LNCaP clone FGC (cell line): Measurements from ENCODE around the gene ROBO1.
A peak's percentile ranks its signal among the peaks of the same experiment; 100 is the strongest.

Source experiments
- DNase-seq: peaks from one replicate; pipeline ENCODE4 v3.0.0-alpha.2; 2011; ENCODE audit warnings: low read depth
- H3K4me3 ChIP-seq: 2 replicates; pipeline ENCODE4 v1.5.1; 2011; ENCODE audit warnings: mild to moderate bottlenecking, low read depth, low read length, control low read depth
- TF ChIP-seq, protein P1 (sequence below): IDR thresholded peaks from 2 replicates; pipeline ENCODE4 v1.5.1; 2012; ENCODE audit warnings: mild to moderate bottlenecking; ENCODE audit not compliant: control insufficient read depth, insufficient read depth; ENCODE audit errors: extremely low read depth

The ROBO1 gene

DNA sequence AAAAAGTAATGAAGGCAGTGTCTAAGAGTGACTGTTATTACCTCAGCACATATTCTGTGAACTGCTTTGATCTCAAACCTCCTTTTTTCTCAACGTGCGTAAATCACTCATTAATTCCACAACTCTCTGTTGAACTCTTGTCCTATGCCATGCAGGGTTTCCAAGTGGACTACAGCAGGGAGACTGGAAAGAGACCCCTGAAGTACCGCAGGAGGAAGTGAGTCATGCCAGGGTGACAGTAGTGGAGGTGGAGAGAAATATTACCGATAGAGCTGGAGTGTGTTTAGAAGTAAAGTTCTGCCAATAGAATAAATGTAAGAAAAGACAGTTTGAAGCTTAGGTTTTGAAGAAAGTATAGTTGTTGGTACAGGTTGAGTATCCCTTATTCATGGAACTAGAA lies 908.9 kb downstream of the ROBO1 start:
- TF ChIP-seq, protein P1, sequence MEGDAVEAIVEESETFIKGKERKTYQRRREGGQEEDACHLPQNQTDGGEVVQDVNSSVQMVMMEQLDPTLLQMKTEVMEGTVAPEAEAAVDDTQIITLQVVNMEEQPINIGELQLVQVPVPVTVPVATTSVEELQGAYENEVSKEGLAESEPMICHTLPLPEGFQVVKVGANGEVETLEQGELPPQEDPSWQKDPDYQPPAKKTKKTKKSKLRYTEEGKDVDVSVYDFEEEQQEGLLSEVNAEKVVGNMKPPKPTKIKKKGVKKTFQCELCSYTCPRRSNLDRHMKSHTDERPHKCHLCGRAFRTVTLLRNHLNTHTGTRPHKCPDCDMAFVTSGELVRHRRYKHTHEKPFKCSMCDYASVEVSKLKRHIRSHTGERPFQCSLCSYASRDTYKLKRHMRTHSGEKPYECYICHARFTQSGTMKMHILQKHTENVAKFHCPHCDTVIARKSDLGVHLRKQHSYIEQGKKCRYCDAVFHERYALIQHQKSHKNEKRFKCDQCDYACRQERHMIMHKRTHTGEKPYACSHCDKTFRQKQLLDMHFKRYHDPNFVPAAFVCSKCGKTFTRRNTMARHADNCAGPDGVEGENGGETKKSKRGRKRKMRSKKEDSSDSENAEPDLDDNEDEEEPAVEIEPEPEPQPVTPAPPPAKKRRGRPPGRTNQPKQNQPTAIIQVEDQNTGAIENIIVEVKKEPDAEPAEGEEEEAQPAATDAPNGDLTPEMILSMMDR: no peak
- no peak overlapping the region for H3K4me3 ChIP-seq
- no peak for DNase-seq

DNA sequence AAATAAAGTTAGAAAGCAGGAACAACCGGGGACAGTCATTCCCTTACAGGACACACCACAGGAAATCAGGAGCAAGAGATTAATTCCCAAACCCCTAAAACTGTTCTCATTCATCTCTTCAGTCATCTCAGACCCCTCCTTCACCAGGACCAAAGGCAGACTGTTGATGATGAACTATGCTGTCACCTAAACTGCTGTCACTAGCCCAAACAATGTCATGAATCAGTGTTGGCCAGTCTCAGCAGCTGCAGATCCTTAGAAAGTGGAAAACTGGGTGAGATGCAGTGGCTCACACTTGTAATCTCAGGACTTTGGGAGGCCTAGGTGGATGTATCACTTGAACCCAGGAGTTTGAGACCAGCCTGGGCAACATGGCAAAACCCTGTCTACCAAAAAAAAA lies 909.6 kb downstream of the ROBO1 start:
- no peak for DNase-seq

DNA sequence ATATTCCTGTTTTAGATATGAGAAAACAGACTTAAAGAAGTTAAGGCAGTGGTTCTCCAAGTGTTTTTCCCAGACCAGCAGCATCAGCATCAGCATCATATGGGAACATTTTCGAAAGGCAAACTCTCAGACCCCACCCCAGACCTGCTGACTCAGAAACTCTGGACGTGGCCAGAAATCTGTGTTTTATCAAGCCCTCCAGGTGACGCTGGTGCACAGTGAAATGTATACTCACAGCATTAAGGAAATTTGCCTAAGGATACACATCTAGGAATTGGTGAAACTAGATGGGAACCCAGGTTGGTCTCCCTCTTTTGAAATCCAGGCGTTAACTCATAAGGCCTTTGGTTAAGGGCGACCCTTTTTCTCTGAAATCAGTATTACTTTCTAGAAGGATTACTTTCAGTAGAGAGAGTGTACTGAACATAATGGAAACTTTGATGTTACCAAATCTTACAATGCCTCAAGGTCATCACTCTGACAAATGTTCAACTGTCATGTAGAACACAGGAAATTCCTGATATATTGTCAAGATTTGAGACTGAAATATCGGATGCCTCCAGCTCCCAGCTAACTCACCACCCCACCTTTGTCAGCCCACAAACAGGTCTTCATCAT lies 910.2 kb downstream of the ROBO1 start:
- no peak overlapping the region for H3K4me3 ChIP-seq
- no peak for DNase-seq
- TF ChIP-seq, protein P1: no peak

More for the DNA sequence above, 909.6 kb downstream of the ROBO1 start:
- no peak overlapping the region for H3K4me3 ChIP-seq
- TF ChIP-seq, protein P1: no peak

DNA sequence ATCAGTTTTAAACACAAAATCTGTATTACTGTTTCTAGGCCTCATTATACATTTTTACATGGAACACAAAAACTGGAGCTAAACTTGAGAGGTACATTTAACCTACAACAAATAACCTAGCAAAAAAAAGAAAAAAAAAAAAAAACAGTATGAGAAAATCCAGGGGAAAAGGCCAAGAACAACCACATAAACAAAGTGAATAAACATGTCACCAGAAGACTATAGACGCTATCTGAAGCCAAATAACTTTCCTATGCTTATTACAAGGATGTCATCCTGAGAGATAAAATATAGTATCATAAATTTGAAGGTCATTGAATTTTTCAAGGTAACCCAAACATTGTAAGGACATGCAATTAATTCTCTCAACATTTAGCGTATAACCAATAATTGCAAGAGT lies 911.6 kb downstream of the ROBO1 start:
- H3K4me3 ChIP-seq: no peak overlapping the region

DNA sequence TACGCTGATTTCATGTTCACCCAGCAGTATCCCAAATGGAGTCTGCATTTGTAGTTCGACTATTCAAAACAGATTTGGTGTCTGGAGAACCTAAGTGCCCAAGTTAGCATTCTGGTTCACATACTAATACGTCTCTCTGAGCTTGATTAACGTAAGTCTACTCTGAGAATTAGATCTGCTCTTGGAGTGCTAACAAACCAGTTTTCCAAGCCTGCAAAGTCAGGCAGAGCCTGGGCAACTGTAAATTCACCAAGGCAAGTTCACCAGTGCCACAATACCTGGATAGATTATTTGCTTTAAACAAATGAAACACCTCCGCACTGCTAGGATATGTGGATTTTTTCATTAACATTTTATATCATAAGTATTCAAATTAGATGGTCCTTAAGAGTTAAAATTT lies 912.6 kb downstream of the ROBO1 start:
- DNase-seq: peak; percentile 34
- TF ChIP-seq, protein P1: no peak
- no peak overlapping the region for H3K4me3 ChIP-seq

More for the DNA sequence above, 911.6 kb downstream of the ROBO1 start:
- DNase-seq: no peak
- TF ChIP-seq, protein P1: no peak

DNA sequence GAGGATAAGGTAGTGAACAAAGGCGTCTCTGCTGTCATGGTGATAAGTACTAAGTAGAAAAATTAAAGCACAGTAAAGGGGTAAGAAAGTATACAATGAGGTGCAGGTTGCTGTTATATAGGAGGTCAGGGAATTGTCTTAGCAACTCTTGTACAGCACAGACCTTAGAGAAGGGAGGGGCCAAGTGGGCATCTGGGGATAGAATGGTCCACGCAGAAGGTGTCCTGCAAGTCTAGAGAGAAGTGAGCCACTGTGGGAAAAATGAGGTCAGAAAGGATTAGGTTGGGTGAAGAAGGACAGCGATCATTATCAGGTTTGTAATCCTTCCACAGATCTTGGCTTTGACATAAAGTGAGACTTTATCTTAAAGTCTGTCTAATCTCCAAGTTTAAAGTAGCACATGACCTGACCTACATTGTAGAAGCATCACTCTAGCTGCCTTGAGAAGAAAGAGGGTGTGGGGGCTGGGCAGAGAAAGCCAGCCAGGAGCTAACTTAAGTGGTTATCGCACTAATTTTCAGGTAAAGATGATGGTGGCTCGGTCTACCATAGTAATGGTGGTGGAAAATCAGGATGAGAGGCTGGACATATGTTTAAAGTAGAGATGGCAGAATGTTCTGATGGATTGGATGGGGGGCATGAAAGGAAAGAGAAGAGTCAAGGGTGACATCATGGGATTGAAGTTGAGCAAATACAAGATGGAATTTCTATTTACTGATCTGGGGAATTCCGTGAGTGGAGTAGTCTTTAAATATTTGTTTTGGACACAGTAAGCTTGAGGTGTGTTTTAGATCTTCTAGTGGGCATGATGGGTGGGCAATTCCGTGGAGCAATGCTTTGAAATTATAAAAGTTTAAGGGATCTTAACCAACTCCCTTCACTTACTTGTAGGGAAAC lies 919.2 kb downstream of the ROBO1 start:
- DNase-seq: no peak
- no peak overlapping the region for H3K4me3 ChIP-seq
- TF ChIP-seq, protein P1: no peak

DNA sequence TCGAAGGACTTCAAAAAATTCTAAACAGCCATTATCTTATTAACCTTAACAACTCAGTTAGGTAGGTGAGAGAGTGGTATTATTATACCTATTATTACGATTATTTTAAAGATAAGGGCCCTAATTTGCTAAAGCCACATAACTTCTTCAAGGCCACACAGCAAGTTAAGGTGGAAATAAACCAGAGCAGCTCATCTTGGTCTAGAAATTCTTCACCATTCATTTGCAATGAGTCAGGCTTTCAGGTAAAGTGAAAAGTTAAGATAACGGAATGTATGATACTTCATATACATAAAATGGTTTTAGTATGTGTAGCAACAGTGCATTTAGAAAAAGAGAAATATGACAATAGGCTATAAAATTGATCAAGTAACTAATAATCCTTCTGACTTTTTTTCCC lies 920.2 kb downstream of the ROBO1 start:
- no peak overlapping the region for H3K4me3 ChIP-seq
- no peak for DNase-seq
- TF ChIP-seq, protein P1: no peak
